ENCODE measurements around the gene GATAD1. TPM values are rescaled to one million over a fixed set of nuclear protein-coding genes. Genes with fewer than 3 reads are reported as not detected.

The GATAD1 gene
- total RNA-seq, 1 experiment from 2014 or later = 27.0 TPM

DNA sequence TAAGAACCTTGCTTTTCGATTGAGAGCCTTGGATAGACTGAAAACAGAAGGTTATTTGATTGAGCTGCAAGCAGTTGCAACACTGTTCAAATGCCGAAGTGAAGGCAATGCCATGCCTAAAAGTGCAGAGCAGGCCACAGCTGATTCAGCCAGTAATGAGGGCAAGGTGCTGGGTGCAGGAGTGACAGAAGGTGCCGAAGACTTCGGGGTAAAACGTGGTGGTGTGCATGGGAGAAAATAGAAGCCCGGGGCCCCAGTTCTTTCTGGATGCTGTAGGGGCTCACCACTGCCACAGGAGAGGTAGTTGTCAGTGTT is 43.6 kb upstream of the GATAD1 start:
- Histone ChIP-seq H3K9me3 (ENCODE audit: control insufficient read depth, insufficient read depth, low read depth, low read length) (no peaks in the 10 kb centered on the region), H3K4me1 (ENCODE audit: control insufficient read depth, insufficient read depth, low read length) (no peaks in the 10 kb centered on the region), H3K27me3 (ENCODE audit: control insufficient read depth, insufficient read depth, low read length) (no peaks in the 10 kb centered on the region), H3K27ac (ENCODE audit: low read length) (no peak overlapping the region), H3K4me3 (ENCODE audit: low read depth in 2 of 2, low read length in 2 of 2) (no peak overlapping the region), H3K36me3 (ENCODE audit: control insufficient read depth, insufficient read depth, low read length) (peaks cover 14% of the 10 kb centered on the region)
- intact Hi-C loops (cut with micrococcal nuclease; ENCODE audit: unreplicated experiment) (no loop called here), in situ Hi-C loops (cut with HindIII; ENCODE audit: low pct_unique_long_range_greater_than_20kb, low sequenced_read_pairs) (no loop called here)
- DNase-seq (ENCODE audit: low read depth, low spot score) (no peak), ATAC-seq (0 out of 2 replicates have a peak, but pooled peaks have one; percentile 20)
- POLR2A ChIA-PET = no interaction called here
- CTCF ChIA-PET = no interaction called here
- BruUV-seq (replicated peaks) = no TSS peak
- TF ChIP-seq, protein P1, sequence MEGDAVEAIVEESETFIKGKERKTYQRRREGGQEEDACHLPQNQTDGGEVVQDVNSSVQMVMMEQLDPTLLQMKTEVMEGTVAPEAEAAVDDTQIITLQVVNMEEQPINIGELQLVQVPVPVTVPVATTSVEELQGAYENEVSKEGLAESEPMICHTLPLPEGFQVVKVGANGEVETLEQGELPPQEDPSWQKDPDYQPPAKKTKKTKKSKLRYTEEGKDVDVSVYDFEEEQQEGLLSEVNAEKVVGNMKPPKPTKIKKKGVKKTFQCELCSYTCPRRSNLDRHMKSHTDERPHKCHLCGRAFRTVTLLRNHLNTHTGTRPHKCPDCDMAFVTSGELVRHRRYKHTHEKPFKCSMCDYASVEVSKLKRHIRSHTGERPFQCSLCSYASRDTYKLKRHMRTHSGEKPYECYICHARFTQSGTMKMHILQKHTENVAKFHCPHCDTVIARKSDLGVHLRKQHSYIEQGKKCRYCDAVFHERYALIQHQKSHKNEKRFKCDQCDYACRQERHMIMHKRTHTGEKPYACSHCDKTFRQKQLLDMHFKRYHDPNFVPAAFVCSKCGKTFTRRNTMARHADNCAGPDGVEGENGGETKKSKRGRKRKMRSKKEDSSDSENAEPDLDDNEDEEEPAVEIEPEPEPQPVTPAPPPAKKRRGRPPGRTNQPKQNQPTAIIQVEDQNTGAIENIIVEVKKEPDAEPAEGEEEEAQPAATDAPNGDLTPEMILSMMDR (IDR thresholded peaks at IDR 0.05) = no peak
- TF ChIP-seq REST (IDR thresholded peaks at IDR 0.05; ENCODE audit: insufficient read depth in 1 of 2, low read depth in 2 of 2, low read length in 1 of 2) = no peak
- no peak for TF ChIP-seq POLR2AphosphoS5 (IDR thresholded peaks at IDR 0.05; ENCODE audit: low read depth, low read length)
- no peak for TF ChIP-seq SIN3A (IDR thresholded peaks at IDR 0.05; ENCODE audit: borderline replicate concordance, insufficient read depth, low read depth, low read length)
- TF ChIP-seq TCF7L2 (IDR thresholded peaks at IDR 0.05; ENCODE audit: low read depth, low read length) = no peak

DNA sequence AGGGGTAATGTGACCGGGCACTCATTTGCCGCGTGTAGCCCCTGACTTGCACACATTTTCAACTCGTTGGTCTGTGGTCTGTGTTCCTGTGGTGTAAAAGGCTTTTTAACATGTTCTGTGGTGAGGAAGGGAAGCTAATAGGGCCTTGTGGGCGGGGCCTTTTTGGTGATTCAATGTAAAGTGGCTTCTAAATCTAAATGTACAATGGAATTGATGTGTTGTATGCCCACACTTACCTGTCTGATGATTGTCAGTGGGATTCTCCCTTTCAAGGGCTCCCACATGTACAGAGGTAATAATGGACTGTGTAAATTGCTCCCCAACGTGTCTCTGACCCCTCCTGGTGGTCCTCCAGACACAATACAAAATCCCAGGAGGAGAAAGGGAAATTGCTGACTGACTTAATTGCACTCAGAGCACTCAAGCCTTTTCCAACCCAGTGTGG is 43.1 kb upstream of the GATAD1 start:
- in situ Hi-C loops (cut with HindIII; ENCODE audit: low pct_unique_long_range_greater_than_20kb, low sequenced_read_pairs) = no loop called here
- H3K4me1 ChIP-seq (ENCODE audit: control insufficient read depth, insufficient read depth, low read length) = no peaks in the 10 kb centered on the region
- intact Hi-C loops (cut with micrococcal nuclease; ENCODE audit: unreplicated experiment) = no loop called here
- no peak for DNase-seq (ENCODE audit: low read depth, low spot score)
- TF ChIP-seq REST (IDR thresholded peaks at IDR 0.05; ENCODE audit: insufficient read depth in 1 of 2, low read depth in 2 of 2, low read length in 1 of 2) = no peak
- TF ChIP-seq, protein P1 (IDR thresholded peaks at IDR 0.05) = peak; percentile 16; the same call in 1 of the 2 replicates
- no TSS peak for BruUV-seq (replicated peaks)
- H3K4me3 ChIP-seq (ENCODE audit: low read depth in 2 of 2, low read length in 2 of 2) = no peak overlapping the region
- ChIA-PET CTCF (no interaction called here), POLR2A (no interaction called here)
- H3K27me3 ChIP-seq (ENCODE audit: control insufficient read depth, insufficient read depth, low read length) = no peaks in the 10 kb centered on the region
- no peak overlapping the region for H3K27ac ChIP-seq (ENCODE audit: low read length)
- no peak for ATAC-seq
- H3K36me3 ChIP-seq (ENCODE audit: control insufficient read depth, insufficient read depth, low read length) = peaks cover 9% of the 10 kb centered on the region
- H3K9me3 ChIP-seq (ENCODE audit: control insufficient read depth, insufficient read depth, low read depth, low read length) = no peaks in the 10 kb centered on the region

Data from Panc1 (cell line).